Lower leg skin (tissue), 4 donors: ENCODE measurements around the gene SERAC1. TPM values are rescaled to one million over a fixed set of nuclear protein-coding genes. Genes with fewer than 3 reads are reported as not detected.
"Not testable (repeated sequence)": the region's sequence is repeated elsewhere in the genome, so short reads cannot be mapped to it uniquely, and the experiment has no call there.

Source experiments
- DNase-seq, 2 donors: peaks; one replicate each; pipeline ENCODE4 v3.0.0-alpha.2; 2019; ENCODE audit warnings: low spot score in 2 of 2
- H3K4me3 ChIP-seq: fragments of 200-600 bp; sonication (generic); 2 replicates; pipeline ENCODE4 v1.5.1; 2017; ENCODE audit warnings: mild to moderate bottlenecking, low read depth; ENCODE audit not compliant: poor library complexity, severe bottlenecking
- POLR2A ChIP-seq, 2 donors: fragments of 450-650 bp; IDR thresholded peaks; one replicate each; pipeline ENCODE4 v1.6.1; 2016 to 2017; ENCODE audit warnings: antibody characterized with exemption in 2 of 2, mild to moderate bottlenecking in 1 of 2, moderate library complexity in 1 of 2
- whole genome bisulfite sequencing, 2 donors: methylation state at CpG; one replicate each; pipeline ENCODE4 v1.1.5; 2018; 5-methylcytosine and 5-hydroxymethylcytosine counted together
- intact Hi-C: fragments of 100-400 bp; cut with DNase I; formaldehyde crosslinking; loops from one replicate; pipeline ENCODE4 v1.15.0; 2023; ENCODE audit warnings: low total_unique reads
- total RNA-seq, 4 donors: library from RNA; depleted of rRNA; stranded (reverse); fragments of >200 nt; gene quantifications; one replicate each; pipeline ENCODE4 v1.1.0, GENCODE V29; 2016
- TF ChIP-seq, protein P1 (sequence below), 3 donors: fragments of 450-650 bp; IDR thresholded peaks; one replicate each; pipeline ENCODE4 v1.5.1; 2016; ENCODE audit warnings: antibody characterized with exemption in 3 of 3, mild to moderate bottlenecking in 3 of 3, moderate library complexity in 2 of 3

The SERAC1 gene
- total RNA-seq, 4 donors from 2014 or later = 9.2 to 13.9 (median 11.0) TPM

DNA sequence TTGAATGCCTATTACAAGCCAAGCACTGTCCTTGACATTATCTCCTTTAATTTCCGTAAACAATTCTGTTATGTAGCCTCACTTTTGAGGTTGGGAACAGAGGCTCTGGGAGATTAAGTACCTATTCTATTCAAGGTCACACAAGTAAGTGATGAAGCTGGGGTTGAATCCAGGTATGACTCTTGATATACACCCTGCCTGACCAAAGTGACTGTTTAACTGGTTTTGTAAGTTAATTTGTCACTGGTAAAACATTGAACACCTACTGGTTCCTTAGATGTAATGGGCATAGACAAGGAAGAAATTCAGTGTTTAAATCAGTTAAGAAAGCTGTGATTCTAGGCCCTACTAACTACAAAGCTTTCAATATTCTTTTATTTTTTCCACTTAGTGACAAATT, 23.0 kb upstream of the SERAC1 start:
- H3K4me3 ChIP-seq = no peak overlapping the region
- no peak for TF ChIP-seq POLR2A (IDR thresholded peaks at IDR 0.05)
- TF ChIP-seq, protein P1, sequence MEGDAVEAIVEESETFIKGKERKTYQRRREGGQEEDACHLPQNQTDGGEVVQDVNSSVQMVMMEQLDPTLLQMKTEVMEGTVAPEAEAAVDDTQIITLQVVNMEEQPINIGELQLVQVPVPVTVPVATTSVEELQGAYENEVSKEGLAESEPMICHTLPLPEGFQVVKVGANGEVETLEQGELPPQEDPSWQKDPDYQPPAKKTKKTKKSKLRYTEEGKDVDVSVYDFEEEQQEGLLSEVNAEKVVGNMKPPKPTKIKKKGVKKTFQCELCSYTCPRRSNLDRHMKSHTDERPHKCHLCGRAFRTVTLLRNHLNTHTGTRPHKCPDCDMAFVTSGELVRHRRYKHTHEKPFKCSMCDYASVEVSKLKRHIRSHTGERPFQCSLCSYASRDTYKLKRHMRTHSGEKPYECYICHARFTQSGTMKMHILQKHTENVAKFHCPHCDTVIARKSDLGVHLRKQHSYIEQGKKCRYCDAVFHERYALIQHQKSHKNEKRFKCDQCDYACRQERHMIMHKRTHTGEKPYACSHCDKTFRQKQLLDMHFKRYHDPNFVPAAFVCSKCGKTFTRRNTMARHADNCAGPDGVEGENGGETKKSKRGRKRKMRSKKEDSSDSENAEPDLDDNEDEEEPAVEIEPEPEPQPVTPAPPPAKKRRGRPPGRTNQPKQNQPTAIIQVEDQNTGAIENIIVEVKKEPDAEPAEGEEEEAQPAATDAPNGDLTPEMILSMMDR (IDR thresholded peaks at IDR 0.05) = no peak
- intact Hi-C loops = no loop called here
- no peak for DNase-seq
- 81 to 84% methylated on average over 1 of the region's 1 CpG for WGBS, 2 donors

DNA sequence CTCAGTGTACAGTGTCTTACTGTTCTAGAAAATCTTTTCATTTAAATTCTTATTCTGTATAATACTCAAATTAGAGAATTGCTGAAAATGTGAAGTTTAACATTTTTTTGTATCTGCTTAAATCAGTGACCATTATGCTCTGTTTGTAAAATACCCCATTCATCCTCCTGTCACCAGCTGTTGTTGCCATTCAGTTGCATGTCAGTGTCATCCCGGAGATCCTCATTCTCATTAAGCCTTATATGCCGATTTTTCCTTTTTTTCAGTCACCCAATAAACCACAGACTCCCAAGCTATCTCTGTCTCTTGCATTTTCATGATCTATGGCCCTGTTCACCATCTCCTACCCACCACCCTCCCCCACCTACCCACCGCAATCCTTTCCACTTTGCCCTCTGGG, 20.5 kb upstream of the SERAC1 start:
- no peak for TF ChIP-seq POLR2A (IDR thresholded peaks at IDR 0.05)
- TF ChIP-seq, protein P1 (IDR thresholded peaks at IDR 0.05) = no peak
- 94 to 97% methylated on average over 3 of the region's 3 CpGs for WGBS, 2 donors
- intact Hi-C loops = no loop called here
- no peak overlapping the region for H3K4me3 ChIP-seq
- DNase-seq = no peak

DNA sequence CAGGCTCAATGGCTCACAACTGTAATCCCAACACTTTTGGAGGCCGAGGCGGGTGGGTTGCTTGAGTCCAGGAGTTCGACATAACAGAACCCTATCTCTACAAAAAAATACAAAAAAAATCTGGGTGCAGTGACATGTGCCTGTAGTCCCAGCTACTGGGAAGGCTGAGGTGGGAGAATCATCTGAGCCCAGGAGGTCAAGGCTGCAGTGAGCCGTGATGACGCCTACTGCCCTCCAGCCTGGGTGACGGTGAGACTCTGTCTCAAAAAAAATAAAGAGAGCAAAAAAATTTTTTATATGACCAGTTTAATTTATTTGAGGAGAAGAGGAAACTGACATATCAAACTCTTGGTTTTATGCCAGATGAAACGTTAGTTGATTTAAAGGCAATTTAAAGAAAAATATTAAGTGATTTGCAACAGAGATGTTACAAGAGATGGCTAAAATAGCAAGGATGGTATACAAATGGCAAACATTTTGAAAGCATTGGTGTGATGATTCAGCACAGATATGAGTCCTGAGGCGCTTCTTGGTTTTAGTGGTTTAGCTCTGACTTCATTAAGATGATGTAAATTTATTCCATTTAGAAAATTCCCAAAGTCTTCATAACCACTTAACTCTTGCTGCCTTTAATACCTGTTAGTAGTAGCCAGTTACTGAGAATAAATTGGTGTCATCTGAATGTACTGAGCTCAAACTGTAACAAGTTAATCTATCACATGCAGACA, 17.8 kb upstream of the SERAC1 start:
- TF ChIP-seq POLR2A (IDR thresholded peaks at IDR 0.05) = no peak
- TF ChIP-seq, protein P1 (IDR thresholded peaks at IDR 0.05) = no peak
- 85 to 89% methylated on average over 8 of the region's 8 CpGs for WGBS, 2 donors
- no peak for DNase-seq
- intact Hi-C loops = no loop called here
- no peak overlapping the region for H3K4me3 ChIP-seq

DNA sequence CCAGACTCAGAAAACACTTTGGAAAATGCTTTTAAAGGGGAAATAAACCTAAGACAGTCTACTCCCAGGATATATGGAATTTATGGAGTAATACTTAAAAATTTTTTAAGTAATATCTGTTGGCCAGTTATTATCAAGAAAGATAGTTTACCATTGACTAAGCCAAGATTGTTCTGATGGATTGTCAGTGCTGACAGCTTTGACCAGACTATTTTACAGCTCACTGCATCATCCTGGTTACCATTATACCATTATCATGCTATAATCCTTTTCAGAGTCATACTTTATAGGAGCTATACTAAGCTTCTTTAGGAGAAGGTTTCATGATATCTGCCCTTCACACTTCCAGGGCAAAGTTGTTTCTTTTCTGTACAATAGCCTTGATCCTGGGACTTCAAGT, 16.5 kb upstream of the SERAC1 start:
- no peak for DNase-seq
- intact Hi-C loops = no loop called here
- no peak overlapping the region for H3K4me3 ChIP-seq
- no peak for TF ChIP-seq POLR2A (IDR thresholded peaks at IDR 0.05)
- TF ChIP-seq, protein P1 (IDR thresholded peaks at IDR 0.05) = no peak

DNA sequence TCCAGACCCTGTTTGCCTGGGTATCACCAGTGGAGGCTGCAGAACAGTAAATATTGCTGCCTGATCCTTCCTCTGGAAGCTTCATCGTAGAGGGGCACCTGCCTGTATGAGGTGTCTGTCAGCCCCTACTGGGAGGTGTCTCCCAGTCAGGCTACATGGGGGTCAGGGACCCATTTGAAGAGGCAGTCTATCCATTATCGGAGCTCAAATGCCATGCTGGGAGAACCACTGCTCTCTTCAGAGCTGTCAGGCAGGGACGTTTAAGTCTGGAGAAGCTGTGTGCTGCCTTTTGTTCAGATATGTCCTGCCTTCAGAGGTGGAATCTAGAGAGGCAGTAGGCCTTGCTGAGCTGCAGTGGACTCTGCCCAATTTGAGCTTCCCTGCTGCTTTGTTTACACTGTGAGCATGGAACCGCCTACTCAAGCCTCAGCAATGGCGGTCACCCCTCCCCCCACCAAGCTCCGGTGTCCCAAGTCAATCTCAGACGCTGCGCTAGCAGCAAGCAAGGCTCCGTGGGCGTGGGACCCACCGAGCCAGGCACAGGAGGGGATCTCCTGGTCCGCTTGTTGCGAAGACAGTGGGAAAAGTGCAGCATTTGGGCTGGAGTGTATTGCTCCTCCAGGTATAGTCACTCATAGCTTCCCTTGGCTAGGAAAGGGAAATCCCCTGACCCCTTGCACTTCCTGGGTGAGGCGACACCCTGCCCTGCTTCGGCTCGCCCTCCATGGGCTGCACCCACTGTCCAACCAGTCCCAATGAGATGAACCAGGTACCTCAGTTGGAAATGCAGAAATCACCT, 15.3 kb upstream of the SERAC1 start:
- DNase-seq, H3K4me3 ChIP-seq, intact Hi-C loops: not testable (repeated sequence)
- WGBS, 2 donors = 77 to 94% methylated on average over 14 to 16 of the region's 16 CpGs

DNA sequence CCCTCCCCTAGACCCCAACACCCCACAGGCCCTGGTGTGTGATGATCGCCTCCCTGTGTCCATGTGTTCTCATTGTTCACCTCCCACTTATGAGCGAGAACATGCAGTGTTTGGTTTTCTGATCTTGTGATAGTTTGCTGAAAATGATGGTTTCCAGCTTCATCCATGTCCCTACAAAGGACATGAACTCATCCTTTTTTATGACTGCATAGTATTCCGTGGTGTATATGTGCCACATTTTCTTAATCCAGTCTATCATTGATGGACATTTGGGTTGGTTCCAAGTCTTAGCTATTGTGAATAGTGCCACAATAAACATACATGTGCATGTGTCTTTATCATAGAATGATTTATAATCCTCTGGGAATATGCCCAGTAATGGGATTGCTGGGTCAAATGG, 9.7 kb upstream of the SERAC1 start:
- WGBS, 2 donors = 98 to 100% methylated on average over 3 of the region's 3 CpGs
- DNase-seq, intact Hi-C loops: not testable (repeated sequence)

More for the DNA sequence above, 9.7 kb upstream of the SERAC1 start:
- not testable (repeated sequence) for H3K4me3 ChIP-seq
